H54 (cell line): Measurements from ENCODE around the gene MOB1B.
"Not testable (repeated sequence)": the region's sequence is repeated elsewhere in the genome, so short reads cannot be mapped to it uniquely, and the experiment has no call there.

ENCODE experiments used
- DNase-seq: peaks from one replicate; pipeline ENCODE4 v3.0.0; 2011; ENCODE audit warnings: low spot score, mixed read lengths; ENCODE audit not compliant: insufficient read length
- FAIRE-seq: peaks from 3 replicates; lab custom pipeline; 2011; peaks lifted over from hg19 to GRCh38; lab: Jason Lieb, UNC
- POLR2A ChIP-seq: IDR thresholded peaks from 2 replicates; pipeline ENCODE4 v1.6.1; 2011; ENCODE audit warnings: low read depth, mild to moderate bottlenecking, low read length

MOB1B gene

DNA sequence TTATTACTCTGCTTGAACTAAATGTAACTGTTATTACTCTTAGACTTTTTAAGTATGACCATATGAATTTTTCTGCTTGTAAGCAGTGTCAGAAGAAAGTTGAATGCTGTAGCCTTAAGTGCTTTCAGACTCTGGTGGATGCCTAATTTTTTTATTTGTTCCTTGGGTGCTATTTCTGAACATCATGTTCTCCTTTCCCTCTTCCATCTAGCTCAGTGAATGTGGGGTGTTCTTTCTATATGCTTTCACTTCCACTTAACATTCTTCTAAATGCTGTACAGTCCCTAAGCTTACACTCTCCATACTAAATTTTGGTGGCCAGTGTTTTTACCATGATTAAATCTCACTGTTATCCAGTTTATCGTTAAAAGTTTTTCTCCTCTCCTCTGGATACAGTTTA, 94.9 kb downstream of the MOB1B start:
- no peak for TF ChIP-seq POLR2A
- FAIRE-seq: no peak
- no peak for DNase-seq

DNA sequence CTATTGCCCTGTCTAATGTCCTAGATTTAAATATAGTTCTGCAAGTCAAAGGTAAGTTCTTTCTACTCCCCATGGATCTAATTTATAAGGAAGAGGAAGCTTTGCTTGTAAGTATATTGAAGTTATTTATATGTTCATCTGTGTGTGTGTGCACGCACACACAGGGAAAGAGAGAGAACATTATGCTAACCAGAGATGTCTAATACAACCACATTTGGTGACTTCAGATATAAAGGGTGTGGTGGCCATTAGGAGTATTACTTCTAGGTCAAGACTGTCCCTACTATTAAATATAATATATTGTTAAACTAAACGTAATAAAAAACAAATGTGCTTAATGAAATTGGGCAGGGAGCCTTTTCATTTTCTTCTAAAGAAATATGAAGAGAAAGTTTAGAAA, 95.4 kb downstream of the MOB1B start:
- no peak for DNase-seq
- no peak for TF ChIP-seq POLR2A
- no peak for FAIRE-seq

DNA sequence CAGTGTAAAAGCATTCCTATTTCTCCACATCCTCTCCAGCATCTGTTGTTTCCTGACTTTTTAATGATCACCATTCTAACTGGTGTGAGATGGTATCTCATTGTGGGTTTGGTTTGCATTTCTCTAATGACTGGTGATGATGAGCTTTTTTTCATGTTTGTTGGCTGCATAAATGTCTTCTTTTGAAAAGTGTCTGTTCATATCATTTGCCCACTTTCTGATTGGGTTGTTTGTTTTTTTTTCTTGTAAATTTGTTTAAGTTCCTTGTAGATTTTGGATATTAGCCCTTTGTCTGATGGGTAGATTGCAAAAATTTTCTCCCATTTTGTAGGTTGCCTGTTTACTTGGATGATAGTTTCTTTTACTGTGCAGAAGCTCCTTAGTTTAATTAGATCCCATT, 97.5 kb downstream of the MOB1B start:
- FAIRE-seq, DNase-seq: not testable (repeated sequence)

DNA sequence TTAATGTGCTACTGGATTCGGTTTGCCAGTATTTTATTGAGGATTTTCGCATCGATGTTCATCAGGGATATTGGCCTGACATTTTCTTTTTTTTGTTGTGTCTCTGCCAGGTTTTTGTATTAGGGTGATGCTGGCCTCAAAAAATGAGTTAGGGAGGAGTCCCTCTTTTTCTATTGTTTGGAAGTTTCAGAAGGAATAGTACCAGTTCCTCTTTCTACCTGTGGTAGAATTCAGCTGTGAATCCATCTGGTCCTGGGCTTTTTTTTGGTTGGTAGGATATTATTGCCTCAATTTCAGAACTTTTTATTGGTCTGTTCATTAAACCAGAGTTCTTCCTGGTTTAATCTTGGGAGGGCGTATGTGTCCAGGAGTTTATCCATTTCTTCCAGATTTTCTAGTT, 99.2 kb downstream of the MOB1B start:
- FAIRE-seq: not testable (repeated sequence)

DNA sequence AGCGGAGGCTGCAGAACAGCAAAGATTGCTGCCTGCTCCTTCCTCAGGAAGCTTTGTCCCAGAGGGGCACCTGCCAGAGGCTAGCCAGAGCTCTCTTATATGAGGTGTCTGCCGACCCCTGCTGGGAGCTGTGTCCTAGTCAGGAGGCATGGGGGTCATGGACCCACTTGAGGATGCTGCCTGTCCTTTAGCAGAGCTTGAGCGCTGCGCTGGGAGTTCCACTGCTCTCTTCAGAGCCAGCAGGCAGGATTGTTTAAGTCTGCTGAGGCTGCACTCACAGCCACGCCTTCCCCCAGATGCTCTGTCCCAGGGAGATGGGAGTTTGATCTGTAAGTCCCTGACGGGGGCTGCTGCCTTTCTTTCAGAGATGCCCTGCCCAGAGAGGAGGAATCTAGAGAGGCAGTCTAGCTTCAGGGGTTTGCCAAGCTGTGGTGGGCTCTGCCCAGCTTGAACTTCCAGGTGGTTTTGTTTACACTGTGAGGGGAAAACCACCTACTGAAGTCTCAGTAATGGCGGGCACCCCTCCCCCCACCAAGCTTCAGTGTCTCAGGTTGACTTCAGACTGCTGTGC, 102.2 kb downstream of the MOB1B start:
- DNase-seq (no peak), FAIRE-seq (no peak)
- TF ChIP-seq POLR2A: no peak

More for the DNA sequence above, 99.2 kb downstream of the MOB1B start:
- not testable (repeated sequence) for DNase-seq

DNA sequence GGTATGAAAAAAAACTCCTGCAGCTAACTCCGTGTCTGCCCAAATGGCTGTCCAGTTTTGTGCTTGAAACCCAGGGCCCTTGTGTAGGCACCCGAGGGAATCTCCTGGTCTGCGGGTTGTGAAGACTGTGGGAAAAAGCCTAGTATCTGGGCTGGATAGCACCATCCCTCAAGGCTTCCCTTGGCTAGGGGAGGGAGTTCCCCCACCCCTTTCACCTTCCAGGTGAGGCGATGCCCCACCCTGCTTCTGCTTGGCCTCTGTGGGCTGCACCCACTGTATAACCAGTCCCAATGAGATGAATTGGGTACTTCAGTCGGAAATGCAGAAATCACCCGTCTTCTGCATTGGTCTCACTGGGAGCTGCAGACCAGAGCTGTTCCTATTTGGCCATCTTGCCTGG, 102.9 kb downstream of the MOB1B start:
- not testable (repeated sequence) for FAIRE-seq, DNase-seq

DNA sequence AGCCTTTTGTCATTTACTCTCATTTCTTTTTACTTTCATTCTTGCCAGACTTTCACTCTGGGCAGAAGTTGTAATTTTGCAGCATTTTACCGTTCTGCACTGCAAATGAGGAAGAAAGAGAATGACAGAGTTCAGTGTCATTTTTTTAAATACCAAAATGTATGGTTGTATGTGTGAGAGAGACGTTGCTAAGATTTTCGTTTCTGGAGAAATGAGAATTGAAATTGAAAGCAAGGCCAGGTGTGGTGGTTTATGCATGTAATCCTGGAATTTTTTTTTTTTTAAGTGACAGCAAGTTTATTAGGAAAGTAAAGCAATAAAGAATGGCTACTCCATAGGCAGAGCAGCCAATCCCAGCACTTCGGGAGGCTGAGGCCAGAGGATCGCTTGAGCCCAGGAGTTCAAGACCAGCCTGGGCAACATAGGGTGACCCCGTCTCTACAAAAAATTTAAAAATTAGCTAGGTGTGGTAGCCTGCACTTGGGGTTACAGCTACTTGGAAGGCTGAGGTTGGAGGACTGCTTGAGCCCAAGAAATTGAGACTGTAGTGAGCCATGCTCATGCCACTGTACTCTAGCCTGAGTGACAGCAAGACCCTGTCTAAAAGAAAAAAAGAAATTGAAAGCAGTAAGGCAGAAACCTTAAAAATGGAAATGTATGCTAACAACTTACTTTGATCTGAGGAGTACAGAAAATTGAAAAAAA, 104.2 kb downstream of the MOB1B start:
- no peak for TF ChIP-seq POLR2A
- no peak for FAIRE-seq

DNA sequence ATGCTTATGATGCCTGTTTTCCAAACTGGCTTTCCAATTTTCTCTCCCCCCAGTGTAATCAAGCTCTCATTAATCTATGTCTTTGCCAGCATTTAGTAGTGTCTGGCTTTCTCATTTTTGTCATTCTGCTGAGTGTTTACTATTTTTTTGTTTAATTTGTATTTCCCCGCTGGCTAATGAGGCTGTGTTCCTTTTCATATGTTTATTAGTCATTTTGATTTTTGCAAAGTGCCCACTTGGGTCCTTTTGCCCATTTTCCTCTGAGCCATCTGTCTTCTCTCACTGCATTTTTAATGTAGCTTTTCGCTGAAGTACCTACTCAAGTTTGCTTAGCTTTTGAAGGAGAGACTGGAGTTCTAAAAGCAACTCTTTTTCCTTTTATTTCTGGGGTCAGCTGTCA, 106.0 kb downstream of the MOB1B start:
- TF ChIP-seq POLR2A: no peak
- no peak for DNase-seq
- FAIRE-seq: no peak

More for the DNA sequence above, 104.2 kb downstream of the MOB1B start:
- DNase-seq: no peak

DNA sequence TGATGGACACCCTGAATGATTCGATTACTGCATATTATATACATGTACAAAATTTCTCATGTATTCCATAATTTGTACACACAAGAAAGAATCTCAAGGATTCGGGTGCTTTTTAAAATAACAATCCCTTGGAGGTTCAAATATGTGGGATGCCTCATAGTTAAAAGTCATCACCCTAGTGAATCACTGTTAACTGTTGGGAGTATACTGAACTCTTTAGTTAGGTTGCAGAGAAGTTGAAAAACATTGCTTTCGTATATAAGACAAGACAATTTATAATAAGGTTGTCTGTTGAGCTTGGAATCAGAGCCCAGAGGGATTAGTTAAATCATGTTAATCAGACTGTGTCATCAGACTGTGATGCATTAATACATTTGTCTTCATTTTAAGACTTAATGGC, 106.9 kb downstream of the MOB1B start:
- FAIRE-seq (no peak), DNase-seq (no peak)
- TF ChIP-seq POLR2A: no peak

DNA sequence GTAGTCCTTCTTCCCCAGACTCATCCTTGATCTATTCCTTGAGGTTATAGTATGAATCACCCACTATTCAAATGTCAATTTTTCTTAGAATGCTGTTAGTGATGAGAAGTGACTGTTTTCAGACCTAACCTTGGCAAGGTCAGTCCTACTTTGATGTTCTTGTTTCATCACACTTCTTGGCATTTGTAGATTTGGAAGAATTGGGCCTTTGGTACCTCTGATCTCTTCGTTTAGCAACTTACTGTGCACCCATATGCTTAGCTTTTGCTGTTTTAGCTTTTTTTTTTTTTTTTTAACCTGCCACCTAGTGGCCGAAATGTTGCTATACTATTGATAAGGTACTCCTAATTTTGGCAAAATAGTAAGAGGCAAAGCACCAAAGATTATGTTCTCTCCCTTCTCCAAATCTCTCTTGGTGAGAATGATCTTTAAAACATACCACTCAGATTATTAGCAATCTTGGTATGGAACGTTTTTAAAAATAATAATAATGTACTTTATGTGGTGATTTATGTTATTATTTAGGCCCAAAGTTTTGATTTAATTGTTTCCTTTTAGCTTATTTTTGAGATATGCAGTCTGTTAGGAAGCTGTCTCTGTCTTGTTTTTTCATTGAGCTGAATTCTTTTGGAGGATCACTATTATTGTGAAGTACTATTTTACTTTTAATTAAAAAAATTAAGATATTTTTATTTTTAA, 107.9 kb downstream of the MOB1B start:
- no peak for DNase-seq
- no peak for FAIRE-seq
- no peak for TF ChIP-seq POLR2A

DNA sequence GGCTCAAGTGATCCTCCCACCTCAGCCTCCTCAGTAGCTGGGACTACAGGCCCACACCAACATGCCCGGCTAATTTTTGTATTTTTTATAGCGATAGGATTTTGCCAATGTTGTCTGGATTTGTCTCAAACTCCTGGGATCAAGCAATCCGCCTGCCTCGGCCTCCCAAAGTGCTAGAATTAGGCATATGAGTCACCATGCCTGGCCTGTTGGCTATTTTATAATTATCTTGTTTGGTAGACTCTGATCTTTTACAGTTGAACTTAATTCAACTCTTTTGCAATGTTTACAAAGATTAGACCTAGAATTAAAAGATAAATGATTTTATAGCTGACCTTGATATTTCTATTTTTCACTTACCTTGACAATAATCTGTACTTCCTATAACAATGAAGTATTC, 109.3 kb downstream of the MOB1B start:
- DNase-seq: no peak
- no peak for TF ChIP-seq POLR2A
- no peak for FAIRE-seq

DNA sequence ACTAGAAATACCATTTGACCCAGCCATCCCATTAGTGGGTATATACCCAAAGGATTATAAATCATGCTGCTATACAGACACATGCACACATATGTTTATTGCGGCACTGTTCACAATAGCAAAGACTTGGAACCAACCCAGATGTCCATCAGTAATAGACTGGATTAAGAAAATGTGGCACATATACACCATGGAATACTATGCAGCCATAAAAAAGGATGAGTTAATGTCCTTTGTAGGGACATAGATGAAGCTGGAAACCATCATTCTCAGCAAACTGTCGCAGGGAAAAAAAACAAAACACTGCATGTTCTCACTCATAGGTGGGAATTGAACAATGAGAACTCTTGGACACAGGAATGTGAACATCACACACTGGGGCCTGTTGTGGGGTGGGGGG, 115.2 kb downstream of the MOB1B start:
- FAIRE-seq, DNase-seq: not testable (repeated sequence)

DNA sequence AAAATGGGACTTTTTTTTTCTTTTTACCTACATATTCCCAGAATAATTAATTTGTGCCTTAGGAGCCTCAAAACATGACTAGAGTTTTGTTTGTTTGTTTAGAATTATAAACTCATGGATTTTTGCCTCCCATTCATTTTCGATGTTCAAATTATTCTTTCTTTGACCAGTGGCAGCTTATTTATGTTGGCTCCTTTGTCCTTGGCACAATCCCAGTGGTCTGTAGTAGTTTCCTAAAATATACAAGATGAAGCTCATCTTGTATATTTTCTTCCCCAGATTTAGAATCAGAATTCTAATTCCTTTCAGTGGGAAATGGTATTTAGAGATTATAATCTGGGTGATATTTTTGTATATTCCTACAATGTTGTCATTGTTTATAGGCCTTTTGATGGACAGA, 118.4 kb downstream of the MOB1B start:
- no peak for DNase-seq
- no peak for TF ChIP-seq POLR2A
- no peak for FAIRE-seq

DNA sequence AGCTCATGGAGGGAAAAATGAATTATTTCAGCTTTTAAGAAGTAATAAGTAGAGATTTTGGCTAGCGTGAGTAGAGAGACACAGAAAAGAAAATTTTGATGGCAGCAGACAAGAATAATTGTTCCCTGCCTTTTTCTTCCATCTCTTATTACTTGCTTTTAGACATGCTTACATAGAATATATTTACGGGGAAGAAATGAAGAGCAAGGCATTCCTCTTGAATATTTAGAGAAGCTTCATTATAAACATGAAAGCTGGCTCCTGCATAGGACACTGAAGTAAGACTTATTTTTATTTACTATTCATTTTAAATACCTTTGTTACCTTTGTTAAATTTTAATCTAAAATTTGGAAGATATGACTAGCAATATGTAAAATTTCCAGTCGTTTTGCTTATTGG, 123.5 kb downstream of the MOB1B start:
- TF ChIP-seq POLR2A: no peak
- FAIRE-seq (no peak), DNase-seq (no peak)

DNA sequence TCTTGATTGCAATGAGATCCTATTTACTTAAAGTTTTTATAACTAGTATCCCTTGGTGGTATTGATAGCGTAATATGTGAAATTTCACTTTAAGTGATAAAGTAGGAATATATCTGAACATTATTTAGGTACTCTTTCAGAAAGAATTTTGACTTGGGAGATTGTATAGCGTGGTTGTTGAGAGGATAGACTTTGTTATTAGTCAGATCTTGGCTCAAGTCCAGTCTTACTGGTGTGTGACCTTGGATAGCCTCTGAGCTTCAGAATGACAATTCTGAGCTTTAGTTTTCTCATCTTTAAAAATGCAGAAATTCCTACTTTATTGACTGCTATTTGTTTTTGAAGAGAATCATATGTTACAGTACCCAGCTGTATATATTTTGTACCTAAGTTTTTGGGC, 123.9 kb downstream of the MOB1B start:
- FAIRE-seq (peak; percentile 76), DNase-seq (no peak)
- TF ChIP-seq POLR2A: no peak
